ENCODE results near the gene RCC1. TPM values are rescaled to one million over a fixed set of nuclear protein-coding genes. Genes with fewer than 3 reads are reported as not detected.
A peak's percentile ranks its signal among the peaks of the same experiment; 100 is the strongest.

The RCC1 gene
- total and polyA plus RNA-seq, 2 experiments from 2014 or later = 15.7 to 37.3 TPM

DNA sequence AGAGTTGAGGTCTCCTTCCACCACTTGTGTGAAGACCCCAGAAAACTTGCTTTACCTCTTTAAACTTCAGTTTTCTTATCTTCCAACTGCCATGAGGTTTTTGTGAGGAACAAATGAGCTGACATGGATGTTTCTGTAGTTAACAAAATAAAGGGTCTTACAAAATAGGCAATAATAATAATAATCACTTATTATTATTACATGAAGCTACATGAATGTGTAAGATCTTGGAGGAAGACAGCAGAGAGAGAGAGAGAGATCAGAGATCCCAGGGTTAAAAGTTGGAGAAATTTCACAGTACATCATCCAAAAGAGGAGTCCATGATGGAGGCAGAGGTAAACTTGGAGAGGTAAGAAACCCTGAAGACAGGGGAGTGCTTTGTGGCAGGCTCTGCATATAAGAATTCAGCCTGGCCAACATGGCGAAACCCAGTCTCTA, 10.7 kb downstream of the RCC1 start:
- Histone ChIP-seq H3K9me3 (ENCODE audit: low read depth) (no peaks in the 10 kb centered on the region), H3K4me1 (ENCODE audit: insufficient read depth) (peaks cover 6% of the 10 kb centered on the region), H3K4me2 (no peak overlapping the region), H3K27me3 (no peaks in the 10 kb centered on the region), H2AFZ (no peak overlapping the region), H3K79me2 (peaks cover 27% of the 10 kb centered on the region), H3K36me3 (replicated peaks; ENCODE audit: insufficient read depth, low read depth) (no peaks in the 10 kb centered on the region), H3K4me3 (no peak overlapping the region), H3K9me2 (replicated peaks; ENCODE audit: insufficient read depth) (no peaks in the 10 kb centered on the region), H4K20me1 (ENCODE audit: insufficient read depth, poor library complexity, severe bottlenecking) (peaks cover 24% of the 10 kb centered on the region), H3K27ac (no peak overlapping the region)
- 100% methylated on average over 1 of the region's 1 CpG for WGBS (ENCODE audit: low lambda C conversion rate, missing lambda C conversion rate)
- no peak for DNase-seq (ENCODE audit: low spot score)
- no peak for TF ChIP-seq EZH2 (IDR thresholded peaks at IDR 0.05; ENCODE audit: borderline replicate concordance)
- TF ChIP-seq EZH2phosphoT487 (IDR thresholded peaks at IDR 0.05; ENCODE audit: low read depth, severe bottlenecking, unreplicated experiment) = no peak
- TF ChIP-seq, protein P1, sequence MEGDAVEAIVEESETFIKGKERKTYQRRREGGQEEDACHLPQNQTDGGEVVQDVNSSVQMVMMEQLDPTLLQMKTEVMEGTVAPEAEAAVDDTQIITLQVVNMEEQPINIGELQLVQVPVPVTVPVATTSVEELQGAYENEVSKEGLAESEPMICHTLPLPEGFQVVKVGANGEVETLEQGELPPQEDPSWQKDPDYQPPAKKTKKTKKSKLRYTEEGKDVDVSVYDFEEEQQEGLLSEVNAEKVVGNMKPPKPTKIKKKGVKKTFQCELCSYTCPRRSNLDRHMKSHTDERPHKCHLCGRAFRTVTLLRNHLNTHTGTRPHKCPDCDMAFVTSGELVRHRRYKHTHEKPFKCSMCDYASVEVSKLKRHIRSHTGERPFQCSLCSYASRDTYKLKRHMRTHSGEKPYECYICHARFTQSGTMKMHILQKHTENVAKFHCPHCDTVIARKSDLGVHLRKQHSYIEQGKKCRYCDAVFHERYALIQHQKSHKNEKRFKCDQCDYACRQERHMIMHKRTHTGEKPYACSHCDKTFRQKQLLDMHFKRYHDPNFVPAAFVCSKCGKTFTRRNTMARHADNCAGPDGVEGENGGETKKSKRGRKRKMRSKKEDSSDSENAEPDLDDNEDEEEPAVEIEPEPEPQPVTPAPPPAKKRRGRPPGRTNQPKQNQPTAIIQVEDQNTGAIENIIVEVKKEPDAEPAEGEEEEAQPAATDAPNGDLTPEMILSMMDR (IDR thresholded peaks at IDR 0.05; ENCODE audit: poor library complexity) = no peak

- H3K27ac ChIP-seq = peak overlapping the region; percentile 90
- H3K4me2 ChIP-seq = peak overlapping the region; percentile 97
- TF ChIP-seq, protein P1 (IDR thresholded peaks at IDR 0.05; ENCODE audit: poor library complexity) = no peak
- TF ChIP-seq EZH2phosphoT487 (IDR thresholded peaks at IDR 0.05; ENCODE audit: low read depth, severe bottlenecking, unreplicated experiment) (no peak), EZH2 (IDR thresholded peaks at IDR 0.05; ENCODE audit: borderline replicate concordance) (no peak)
- peaks cover 16% of the 10 kb centered on the region for H4K20me1 ChIP-seq (ENCODE audit: insufficient read depth, poor library complexity, severe bottlenecking)
- WGBS (ENCODE audit: low lambda C conversion rate, missing lambda C conversion rate) = 28% methylated on average over 7 of the region's 7 CpGs
- H3K27me3 ChIP-seq = no peaks in the 10 kb centered on the region
- H3K9me3 ChIP-seq (ENCODE audit: low read depth) = no peaks in the 10 kb centered on the region
- H3K9me2 ChIP-seq (replicated peaks; ENCODE audit: insufficient read depth) = no peaks in the 10 kb centered on the region
- H2AFZ ChIP-seq = peak overlapping the region; percentile 1
- no peaks in the 10 kb centered on the region for H3K36me3 ChIP-seq (replicated peaks; ENCODE audit: insufficient read depth, low read depth)
- DNase-seq (ENCODE audit: low spot score) = no peak
- peaks cover 6% of the 10 kb centered on the region for H3K4me1 ChIP-seq (ENCODE audit: insufficient read depth)
- H3K4me3 ChIP-seq = no peak overlapping the region
- peaks cover 37% of the 10 kb centered on the region for H3K79me2 ChIP-seq
Observed at GRCh38 chr1:28517649-28517999, 11.8 kb downstream of the RCC1 start.

DNA sequence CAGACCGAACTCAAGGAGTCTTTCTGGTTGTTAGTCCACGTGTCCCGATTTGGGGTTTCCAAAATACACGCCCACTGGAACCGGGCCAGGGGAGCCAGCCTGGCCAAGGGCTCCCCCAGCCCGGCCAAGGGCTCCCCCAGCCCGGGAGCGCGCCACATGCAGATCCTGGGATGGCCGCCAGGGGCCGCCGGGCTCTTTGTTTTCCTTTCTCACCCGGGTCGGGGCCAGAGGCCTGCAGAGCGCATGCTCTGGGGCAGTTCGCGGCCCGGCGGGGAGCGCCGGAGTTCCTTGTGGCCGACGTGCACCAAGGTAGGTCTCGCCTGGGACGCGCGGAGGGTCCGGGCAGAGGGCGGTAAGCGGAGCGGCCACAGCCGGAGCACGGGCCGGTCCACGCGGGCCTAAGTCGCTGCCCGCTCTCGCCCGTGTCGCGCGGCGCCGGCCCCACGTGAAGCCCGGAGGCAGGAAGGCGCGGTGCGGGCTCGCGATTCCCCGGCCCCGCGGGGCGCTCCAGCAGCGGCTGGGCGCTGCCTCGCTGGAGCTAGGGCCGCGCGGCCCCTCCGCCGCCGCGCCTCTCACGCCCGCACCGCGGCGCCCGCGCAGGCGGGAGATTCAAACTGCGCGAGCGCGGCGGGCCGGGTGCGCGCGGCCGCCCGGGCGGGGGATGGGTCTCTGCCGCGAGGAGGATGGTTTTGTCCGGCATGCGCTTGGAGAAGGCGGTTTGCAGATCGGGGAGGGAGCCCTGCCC, 12.3 kb downstream of the RCC1 start:
- Histone ChIP-seq H3K27me3 (no peaks in the 10 kb centered on the region), H3K36me3 (replicated peaks; ENCODE audit: insufficient read depth, low read depth) (no peaks in the 10 kb centered on the region), H3K4me1 (ENCODE audit: insufficient read depth) (peaks cover 6% of the 10 kb centered on the region), H3K79me2 (peaks cover 40% of the 10 kb centered on the region), H3K4me3 (peak overlapping the region; percentile 93), H3K9me2 (replicated peaks; ENCODE audit: insufficient read depth) (no peaks in the 10 kb centered on the region), H3K27ac (peak overlapping the region; percentile 90), H3K4me2 (peak overlapping the region; percentile 97), H2AFZ (peak overlapping the region; percentile 75), H3K9me3 (ENCODE audit: low read depth) (no peaks in the 10 kb centered on the region), H4K20me1 (ENCODE audit: insufficient read depth, poor library complexity, severe bottlenecking) (peaks cover 16% of the 10 kb centered on the region)
- peak; percentile 95 for DNase-seq (ENCODE audit: low spot score)
- no peak for TF ChIP-seq EZH2 (IDR thresholded peaks at IDR 0.05; ENCODE audit: borderline replicate concordance)
- TF ChIP-seq, protein P1 (IDR thresholded peaks at IDR 0.05; ENCODE audit: poor library complexity) = peak; percentile 97
- under 1% methylated on average over 72 of the region's 92 CpGs for WGBS (ENCODE audit: low lambda C conversion rate, missing lambda C conversion rate)
